ENCODE results near the gene SP3. TPM values are rescaled to one million over a fixed set of nuclear protein-coding genes. Genes with fewer than 3 reads are reported as not detected.

The SP3 gene
- total RNA-seq, 2 donors from 2014 or later = 41.0 to 42.8 TPM

- Histone ChIP-seq H3K4me3 (no peak overlapping the region), H3K27me3 (no peaks in the 10 kb centered on the region), H3K27ac (no peak overlapping the region), H3K36me3 (replicated peaks in 1 of 2; ENCODE audit: insufficient read depth in 1 of 2, low read depth in 2 of 2) (no peaks in the 10 kb centered on the region), H3K9me3 (no peaks in the 10 kb centered on the region), H3K4me1 (peaks cover 10% of the 10 kb centered on the region)
- DNase-seq = no peak
- ATAC-seq = no peak
- TF ChIP-seq POLR2A (IDR thresholded peaks at IDR 0.05) = no peak
- no peak for TF ChIP-seq CTCF (IDR thresholded peaks at IDR 0.05)
- 85 to 94% methylated on average over 1 of the region's 1 CpG for WGBS, 2 donors
- intact Hi-C loops (cut with DNase I) = no loop called here
Measured at GRCh38 chr2:173978447-173978846, 13.3 kb upstream of the SP3 start.

GRCh38 chr2:173972636-173973035, 7.5 kb upstream of the SP3 start:
- intact Hi-C loops (cut with DNase I) = no loop called here
- Histone ChIP-seq H3K27me3 (no peaks in the 10 kb centered on the region), H3K4me1 (no peaks in the 10 kb centered on the region), H3K4me3 (no peak overlapping the region), H3K9me3 (no peaks in the 10 kb centered on the region), H3K27ac (no peak overlapping the region), H3K36me3 (replicated peaks in 1 of 2; ENCODE audit: insufficient read depth in 1 of 2, low read depth in 2 of 2) (no peaks in the 10 kb centered on the region)
- ATAC-seq = no peak
- WGBS, 2 donors = 49 to 65% methylated on average over 3 of the region's 3 CpGs
- TF ChIP-seq CTCF (IDR thresholded peaks at IDR 0.05) (no peak), POLR2A (IDR thresholded peaks at IDR 0.05) (no peak)
- no peak for DNase-seq

DNA sequence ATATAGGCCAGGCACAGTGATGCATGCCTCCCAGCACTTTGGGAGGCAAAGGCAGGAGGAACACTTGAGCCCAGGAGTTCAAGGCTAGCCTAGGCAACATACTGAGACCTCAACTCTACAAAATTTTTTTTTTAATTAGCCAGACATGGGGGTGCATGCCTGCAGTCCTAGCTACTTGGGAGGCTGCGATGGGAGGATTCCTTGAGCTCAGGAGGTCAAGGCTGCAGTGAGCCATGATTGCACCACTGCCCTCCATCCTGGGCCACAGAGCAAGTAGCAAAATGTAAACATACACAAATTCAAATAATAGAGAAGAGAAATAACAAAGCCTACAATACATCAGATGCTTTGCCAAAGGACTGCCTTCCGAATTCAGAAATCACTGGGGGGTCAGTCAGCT, 7.0 kb upstream of the SP3 start:
- H3K9me3 ChIP-seq = no peaks in the 10 kb centered on the region
- 65 to 84% methylated on average over 2 of the region's 2 CpGs for WGBS, 2 donors
- intact Hi-C loops (cut with DNase I) = no loop called here
- H3K36me3 ChIP-seq (replicated peaks in 1 of 2; ENCODE audit: insufficient read depth in 1 of 2, low read depth in 2 of 2) = no peaks in the 10 kb centered on the region
- H3K27me3 ChIP-seq = no peaks in the 10 kb centered on the region
- no peak for ATAC-seq
- H3K4me1 ChIP-seq = peaks cover under 1% of the 10 kb centered on the region
- H3K27ac ChIP-seq = no peak overlapping the region
- TF ChIP-seq POLR2A (IDR thresholded peaks at IDR 0.05) = no peak
- no peak for TF ChIP-seq CTCF (IDR thresholded peaks at IDR 0.05)
- no peak for DNase-seq
- H3K4me3 ChIP-seq = no peak overlapping the region

- TF ChIP-seq POLR2A (IDR thresholded peaks at IDR 0.05) (no peak), CTCF (IDR thresholded peaks at IDR 0.05) (no peak)
- H3K27me3 ChIP-seq = no peaks in the 10 kb centered on the region
- ATAC-seq = no peak
- peaks cover 13% of the 10 kb centered on the region for H3K4me1 ChIP-seq
- intact Hi-C loops (cut with DNase I) = no loop called here
- H3K36me3 ChIP-seq (replicated peaks in 1 of 2; ENCODE audit: insufficient read depth in 1 of 2, low read depth in 2 of 2) = no peaks in the 10 kb centered on the region
- H3K9me3 ChIP-seq = no peaks in the 10 kb centered on the region
- no peak for DNase-seq
- no peak overlapping the region for H3K27ac ChIP-seq
- no peak overlapping the region for H3K4me3 ChIP-seq
Measured at GRCh38 chr2:173970516-173970924, 5.3 kb upstream of the SP3 start.

DNA sequence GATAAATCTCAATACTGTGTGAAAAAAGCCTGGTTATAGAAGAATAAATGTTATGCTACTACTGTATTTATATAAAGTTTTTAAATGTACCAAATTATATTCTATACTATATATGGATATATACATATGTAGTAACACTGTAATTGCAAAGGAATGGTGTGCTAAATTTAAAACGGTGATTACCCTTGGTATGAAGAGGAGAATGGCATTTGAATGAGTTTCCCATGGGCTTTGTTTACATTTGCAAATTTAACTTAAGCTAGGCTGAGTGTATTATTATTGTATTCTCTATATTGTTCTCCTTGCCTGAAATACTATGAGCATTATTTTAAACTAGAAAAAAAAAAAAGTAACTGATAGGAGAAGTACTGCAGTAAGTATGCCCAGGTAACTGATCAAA, 4.7 kb upstream of the SP3 start:
- 66 to 72% methylated on average over 1 of the region's 1 CpG for WGBS, 2 donors
- H3K27ac ChIP-seq = no peak overlapping the region
- no peak overlapping the region for H3K4me3 ChIP-seq
- intact Hi-C loops (cut with DNase I) = no loop called here
- no peaks in the 10 kb centered on the region for H3K9me3 ChIP-seq
- ATAC-seq (no peak), DNase-seq (no peak)
- peaks cover 13% of the 10 kb centered on the region for H3K4me1 ChIP-seq
- TF ChIP-seq POLR2A (IDR thresholded peaks at IDR 0.05) (no peak), CTCF (IDR thresholded peaks at IDR 0.05) (no peak)
- no peaks in the 10 kb centered on the region for H3K27me3 ChIP-seq
- H3K36me3 ChIP-seq (replicated peaks in 1 of 2; ENCODE audit: insufficient read depth in 1 of 2, low read depth in 2 of 2) = no peaks in the 10 kb centered on the region

All from body of pancreas (tissue), 4 donors.